ENCODE results near the gene ZNF133.

The ZNF133 gene

GRCh38 chr20:18361678-18362077 is 73.4 kb downstream of the ZNF133 start:
- no peak for DNase-seq (ENCODE audit: low read depth in 2 of 2)

- no peak for DNase-seq (ENCODE audit: low read depth in 2 of 2)
These were observed 74.6 kb downstream of the ZNF133 start for GRCh38 chr20:18362916-18363315.

- no peak for DNase-seq (ENCODE audit: low read depth in 2 of 2)
These were observed 75.4 kb downstream of the ZNF133 start for GRCh38 chr20:18363708-18364107.

- no peak for DNase-seq (ENCODE audit: low read depth in 2 of 2)
These were observed 76.4 kb downstream of the ZNF133 start for GRCh38 chr20:18364768-18365167.
